Thoracic aorta (tissue), 2 donors: ENCODE results near the gene AK1. TPM values are rescaled to one million over a fixed set of nuclear protein-coding genes. Genes with fewer than 3 reads are reported as not detected.

ENCODE experiments used
- ATAC-seq: fragments of 150-250 bp; one replicate; pipeline ENCODE4 v1.8.0; 2017; ENCODE audit warnings: low read depth; ENCODE audit not compliant: insufficient number of reproducible peaks, low FRiP score
- DNase-seq: peaks from one replicate; pipeline ENCODE4 v3.0.0-alpha.2; 2020; ENCODE audit warnings: low spot score
- H3K27ac ChIP-seq, 2 donors: fragments of 200-600 bp; sonication (generic); 1 replicate in 1 of 2; 2 replicates in 1 of 2; pipeline ENCODE4 v1.5.1; 2016; ENCODE audit warnings: mild to moderate bottlenecking in 2 of 2, moderate library complexity in 2 of 2
- H3K27me3 ChIP-seq: fragments of 200-600 bp; sonication (generic); replicated peaks from 2 replicates; pipeline ENCODE4 v1.6.0; 2016; ENCODE audit warnings: mild to moderate bottlenecking; ENCODE audit not compliant: insufficient read depth
- H3K36me3 ChIP-seq: fragments of 200-600 bp; sonication (generic); one replicate; pipeline ENCODE4 v1.5.1; 2016
- H3K4me1 ChIP-seq, 2 donors: fragments of 200-600 bp; sonication (generic); 1 replicate in 1 of 2; 2 replicates in 1 of 2; pipeline versions ENCODE4 v1.5.1 to v1.6.0; 2016; ENCODE audit warnings: low read depth in 2 of 2, mild to moderate bottlenecking in 1 of 2; ENCODE audit not compliant: control insufficient read depth in 1 of 2
- H3K4me3 ChIP-seq: fragments of 200-600 bp; sonication (generic); 2 replicates; pipeline ENCODE4 v1.5.1; 2016; ENCODE audit warnings: mild to moderate bottlenecking
- H3K9me3 ChIP-seq: fragments of 200-600 bp; sonication (generic); 2 replicates; pipeline ENCODE4 v1.5.1; 2016
- CTCF ChIP-seq: fragments of 200-600 bp; sonication (generic); IDR thresholded peaks from one replicate; pipeline ENCODE4 v1.5.1; 2019; ENCODE audit warnings: antibody characterized with exemption
- total RNA-seq, 2 donors: library from RNA; depleted of rRNA; stranded (reverse); fragments of >200 nt; gene quantifications; one replicate each; pipeline versions ENCODE4 v1.1.0 to v1.2.3, GENCODE V29; 2016

The AK1 gene
- total RNA-seq, 2 donors from 2014 or later, result 35.1 to 77.7 TPM

- peaks cover 18 to 70% of the 10 kb centered on the region in 2 donors for H3K4me1 ChIP-seq
- H3K27ac ChIP-seq, result peak overlapping the region; percentile 76 to 85
- no peak for TF ChIP-seq CTCF
- H3K4me3 ChIP-seq, result no peak overlapping the region
- DNase-seq, result no peak
- no peak for ATAC-seq
- H3K27me3 ChIP-seq, result no peaks in the 10 kb centered on the region
- H3K9me3 ChIP-seq, result no peaks in the 10 kb centered on the region
- peaks cover 23% of the 10 kb centered on the region for H3K36me3 ChIP-seq
Measured at GRCh38 chr9:127826253-127826913, 51.1 kb downstream of the AK1 start.

DNA sequence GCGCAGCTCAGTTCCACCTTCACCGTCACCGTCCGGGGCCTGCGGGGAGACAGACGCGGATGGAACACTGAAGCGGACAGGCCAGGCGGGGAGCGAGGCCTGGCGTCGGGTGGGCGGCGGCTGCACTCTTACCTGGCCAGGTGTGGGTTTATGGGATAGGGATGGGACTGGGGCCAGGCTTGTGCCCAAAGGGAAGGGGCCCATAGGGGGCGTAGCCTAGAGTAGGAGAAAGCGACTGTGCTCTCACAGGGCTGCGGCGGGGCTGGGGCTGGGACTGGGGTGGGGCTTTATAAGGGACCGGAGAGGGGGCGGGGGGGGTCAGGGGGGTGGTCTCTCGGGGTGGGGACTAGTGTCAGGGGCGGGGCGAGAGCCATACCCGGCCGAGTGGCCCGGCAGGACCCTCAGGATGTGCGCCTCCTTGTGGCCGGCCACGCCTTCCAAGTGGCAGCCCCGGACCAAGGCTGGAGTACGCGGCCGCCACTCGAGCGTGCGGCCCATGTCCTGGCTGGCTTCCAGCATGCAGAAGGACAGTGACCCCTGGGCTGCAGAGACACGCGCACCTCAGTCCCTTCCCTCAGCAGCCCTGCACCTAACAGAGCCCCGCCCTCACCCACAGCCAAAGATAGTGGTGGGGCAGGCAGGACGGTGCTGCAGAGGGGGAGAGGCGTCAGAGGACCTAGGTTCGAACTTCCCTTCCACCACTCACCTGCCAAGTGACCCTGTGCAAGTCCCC lies 52.0 kb downstream of the AK1 start:
- peak overlapping the region; percentile 76 to 85 for H3K27ac ChIP-seq
- H3K4me1 ChIP-seq, result peaks cover 15 to 61% of the 10 kb centered on the region in 2 donors
- no peaks in the 10 kb centered on the region for H3K27me3 ChIP-seq
- TF ChIP-seq CTCF, result peak; percentile 31
- ATAC-seq (no peak), DNase-seq (no peak)
- H3K36me3 ChIP-seq, result peaks cover 30% of the 10 kb centered on the region
- no peaks in the 10 kb centered on the region for H3K9me3 ChIP-seq
- no peak overlapping the region for H3K4me3 ChIP-seq

GRCh38 chr9:127822108-127822507 lies 55.4 kb downstream of the AK1 start:
- no peak overlapping the region for H3K4me3 ChIP-seq
- H3K27me3 ChIP-seq, result no peaks in the 10 kb centered on the region
- no peak for TF ChIP-seq CTCF
- H3K4me1 ChIP-seq, result peaks cover 0 to 29% of the 10 kb centered on the region in 2 donors
- H3K36me3 ChIP-seq, result peaks cover 56% of the 10 kb centered on the region
- no peak for DNase-seq
- no peak for ATAC-seq
- H3K27ac ChIP-seq, result peak overlapping the region in 1 of 2 donors; percentile 28
- no peaks in the 10 kb centered on the region for H3K9me3 ChIP-seq

GRCh38 chr9:127818574-127818973 lies 58.9 kb downstream of the AK1 start:
- H3K27ac ChIP-seq, result no peak overlapping the region
- H3K27me3 ChIP-seq, result no peaks in the 10 kb centered on the region

More at GRCh38 chr9:127818574-127818973, 58.9 kb downstream of the AK1 start:
- H3K36me3 ChIP-seq, result peaks cover 68% of the 10 kb centered on the region
- no peak overlapping the region for H3K4me3 ChIP-seq
- H3K9me3 ChIP-seq, result no peaks in the 10 kb centered on the region
- ATAC-seq, result no peak
- DNase-seq, result no peak
- H3K4me1 ChIP-seq, result peaks cover 0 to 15% of the 10 kb centered on the region in 2 donors
- no peak for TF ChIP-seq CTCF
